Natural killer cell (primary cell): Measurements from ENCODE around the gene DOCK1. TPM values are rescaled to one million over a fixed set of nuclear protein-coding genes. Genes with fewer than 3 reads are reported as not detected.
A peak's percentile ranks its signal among the peaks of the same experiment; 100 is the strongest.

Source experiments
- ATAC-seq, 3 donors: fragments of 150-1000 bp in 2 of 3; fragments of 200-7000 bp in 1 of 3; cut with Tn5 transposase; 1 replicate in 1 of 3; 2 replicates in 2 of 3; pipeline ENCODE4 v1.10.0; 2021; ENCODE audit warnings: mild to moderate bottlenecking in 2 of 3, moderate library complexity in 2 of 3
- DNase-seq, 2 donors: peaks; one replicate each; pipeline versions ENCODE4 v3.0.0 to v3.0.0-alpha.2; 2013 to 2021; ENCODE audit warnings: mixed read lengths in 1 of 2
- H3K27ac ChIP-seq: one replicate; pipeline ENCODE4 v1.5.1; 2013; ENCODE audit warnings: mild to moderate bottlenecking, low read length
- H3K27me3 ChIP-seq: one replicate; pipeline ENCODE4 v1.6.1; 2013; ENCODE audit warnings: low read length; ENCODE audit not compliant: control insufficient read depth, insufficient read depth
- H3K36me3 ChIP-seq: one replicate; pipeline ENCODE4 v1.6.1; 2013; ENCODE audit warnings: low read length; ENCODE audit not compliant: control insufficient read depth, insufficient read depth
- H3K4me1 ChIP-seq: one replicate; pipeline ENCODE4 v1.6.1; 2013; ENCODE audit warnings: low read length; ENCODE audit not compliant: control insufficient read depth, insufficient read depth
- H3K4me3 ChIP-seq: one replicate; pipeline ENCODE4 v1.5.1; 2013; ENCODE audit warnings: low read length
- H3K9me3 ChIP-seq: one replicate; pipeline ENCODE4 v1.6.1; 2013; ENCODE audit warnings: low read length; ENCODE audit not compliant: control insufficient read depth, insufficient read depth
- H3K27ac Mint-ChIP-seq, 2 donors: one replicate each; pipeline ENCODE4 v1.8.0; 2022; ENCODE audit warnings: mild to moderate bottlenecking in 2 of 2, mixed read lengths in 2 of 2, moderate library complexity in 1 of 2
- H3K27me3 Mint-ChIP-seq, 2 donors: one replicate each; pipeline ENCODE4 v1.8.0; 2022; ENCODE audit warnings: low read depth in 2 of 2, mixed read lengths in 2 of 2
- H3K36me3 Mint-ChIP-seq: one replicate; pipeline ENCODE4 v1.8.0; 2022; ENCODE audit warnings: mixed read lengths
- H3K4me1 Mint-ChIP-seq, 2 donors: one replicate each; pipeline ENCODE4 v1.8.0; 2022; ENCODE audit warnings: mixed read lengths in 2 of 2
- H3K4me3 Mint-ChIP-seq: one replicate; pipeline ENCODE4 v1.8.0; 2022; ENCODE audit warnings: mild to moderate bottlenecking, moderate library complexity, mixed read lengths
- H3K9me3 Mint-ChIP-seq, 2 donors: one replicate each; pipeline ENCODE4 v1.8.0; 2022; ENCODE audit warnings: mixed read lengths in 2 of 2
- WGBS: methylation state at CpG from one replicate; pipeline ENCODE4 v1.1.7; 2013; ENCODE audit warnings: missing lambda C conversion rate; ENCODE audit not compliant: insufficient coverage; 5-methylcytosine and 5-hydroxymethylcytosine counted together
- intact Hi-C: fragments of 100-400 bp; cut with micrococcal nuclease; formaldehyde crosslinking; loops from one replicate; pipeline ENCODE4 v1.14.2; 2022
- total RNA-seq, 4 donors: library from RNA; stranded (reverse); fragments of 120-200 nt in 1 of 4; gene quantifications; one replicate each; pipeline versions ENCODE4 v1.2.3 to v1.2.4, GENCODE V29; 2013 to 2022
- TF ChIP-seq, protein P1 (sequence below): fragments of 200-600 bp; IDR thresholded peaks from one replicate; pipeline ENCODE4 v1.8.0; 2022; ENCODE audit warnings: antibody characterized with exemption

Gene DOCK1
- total RNA-seq, 3 donors from 2014 or later (not counting 1 experiment from before 2014, with no cell fraction given), result 0.07 to 0.12 (median 0.08) TPM

DNA sequence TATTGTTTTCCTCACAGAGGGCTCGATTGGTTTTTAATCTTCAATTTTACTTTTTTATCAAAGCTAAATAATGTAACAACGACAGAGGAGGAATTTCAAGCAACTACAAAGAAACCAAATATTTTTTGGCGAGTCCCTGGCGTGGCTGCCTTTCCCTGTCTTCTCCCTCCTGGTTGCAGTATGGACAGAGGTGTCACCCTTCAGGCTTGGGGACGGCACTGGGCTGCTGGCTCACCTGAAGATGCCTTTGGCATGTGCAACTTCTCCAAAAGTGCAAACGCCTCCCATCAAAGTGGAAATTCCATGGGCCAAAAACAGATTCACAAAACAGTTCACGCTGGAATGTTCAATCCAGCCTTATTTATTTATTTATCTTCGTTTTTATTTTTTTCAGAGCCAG is 51.9 kb downstream of the DOCK1 start:
- H3K4me1 Mint-ChIP-seq, result peaks cover 5% of the 10 kb centered on the region in 2 donors
- TF ChIP-seq, protein P1, sequence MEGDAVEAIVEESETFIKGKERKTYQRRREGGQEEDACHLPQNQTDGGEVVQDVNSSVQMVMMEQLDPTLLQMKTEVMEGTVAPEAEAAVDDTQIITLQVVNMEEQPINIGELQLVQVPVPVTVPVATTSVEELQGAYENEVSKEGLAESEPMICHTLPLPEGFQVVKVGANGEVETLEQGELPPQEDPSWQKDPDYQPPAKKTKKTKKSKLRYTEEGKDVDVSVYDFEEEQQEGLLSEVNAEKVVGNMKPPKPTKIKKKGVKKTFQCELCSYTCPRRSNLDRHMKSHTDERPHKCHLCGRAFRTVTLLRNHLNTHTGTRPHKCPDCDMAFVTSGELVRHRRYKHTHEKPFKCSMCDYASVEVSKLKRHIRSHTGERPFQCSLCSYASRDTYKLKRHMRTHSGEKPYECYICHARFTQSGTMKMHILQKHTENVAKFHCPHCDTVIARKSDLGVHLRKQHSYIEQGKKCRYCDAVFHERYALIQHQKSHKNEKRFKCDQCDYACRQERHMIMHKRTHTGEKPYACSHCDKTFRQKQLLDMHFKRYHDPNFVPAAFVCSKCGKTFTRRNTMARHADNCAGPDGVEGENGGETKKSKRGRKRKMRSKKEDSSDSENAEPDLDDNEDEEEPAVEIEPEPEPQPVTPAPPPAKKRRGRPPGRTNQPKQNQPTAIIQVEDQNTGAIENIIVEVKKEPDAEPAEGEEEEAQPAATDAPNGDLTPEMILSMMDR, result no peak
- Histone ChIP-seq H3K27me3 (no peaks in the 10 kb centered on the region), H3K36me3 (no peaks in the 10 kb centered on the region), H3K4me1 (peaks cover 3% of the 10 kb centered on the region), H3K9me3 (no peaks in the 10 kb centered on the region), H3K4me3 (no peak overlapping the region), H3K27ac (no peak overlapping the region)
- DNase-seq (no peak), ATAC-seq (no peak)
- no peak overlapping the region for H3K4me3 Mint-ChIP-seq
- H3K27ac Mint-ChIP-seq, result no peak overlapping the region
- peaks cover 0 to 11% of the 10 kb centered on the region in 2 donors for H3K27me3 Mint-ChIP-seq
- no peaks in the 10 kb centered on the region for H3K36me3 Mint-ChIP-seq
- WGBS, result 77% methylated on average over 8 of the region's 8 CpGs
- intact Hi-C loops, result no loop called here
- no peaks in the 10 kb centered on the region for H3K9me3 Mint-ChIP-seq

DNA sequence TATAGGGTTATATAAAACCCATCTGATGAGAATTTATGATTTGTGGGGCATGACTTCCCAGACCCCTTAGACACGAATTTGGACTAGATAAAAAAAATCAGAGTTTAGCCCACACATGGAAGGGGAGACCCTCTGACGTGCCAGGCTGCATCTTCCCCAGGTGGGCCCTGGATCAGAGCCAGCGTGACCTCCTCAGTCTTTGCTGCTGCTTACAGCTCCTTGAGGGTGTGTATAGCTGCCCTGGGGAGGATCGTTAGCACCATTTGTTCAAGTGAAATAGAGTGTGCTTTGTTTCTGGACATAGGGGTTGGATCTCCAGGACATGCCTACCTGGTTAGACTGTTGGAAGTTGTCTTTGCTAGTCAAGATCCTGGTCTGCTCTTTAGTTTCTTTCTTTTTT is 54.2 kb downstream of the DOCK1 start:
- Mint-ChIP-seq H3K36me3 (no peaks in the 10 kb centered on the region), H3K4me3 (peak overlapping the region; percentile 42), H3K27me3 (peaks cover 0 to 11% of the 10 kb centered on the region in 2 donors), H3K27ac (no peak overlapping the region), H3K9me3 (no peaks in the 10 kb centered on the region), H3K4me1 (peaks cover 5% of the 10 kb centered on the region in 2 donors)
- 77% methylated on average over 4 of the region's 4 CpGs for WGBS
- H3K27me3 ChIP-seq, result no peaks in the 10 kb centered on the region
- H3K9me3 ChIP-seq, result no peaks in the 10 kb centered on the region
- intact Hi-C loops, result no loop called here
- no peaks in the 10 kb centered on the region for H3K36me3 ChIP-seq
- H3K4me3 ChIP-seq, result no peak overlapping the region
- no peak for ATAC-seq
- H3K4me1 ChIP-seq, result peaks cover 3% of the 10 kb centered on the region
- TF ChIP-seq, protein P1, result no peak
- no peak for DNase-seq
- H3K27ac ChIP-seq, result no peak overlapping the region

DNA sequence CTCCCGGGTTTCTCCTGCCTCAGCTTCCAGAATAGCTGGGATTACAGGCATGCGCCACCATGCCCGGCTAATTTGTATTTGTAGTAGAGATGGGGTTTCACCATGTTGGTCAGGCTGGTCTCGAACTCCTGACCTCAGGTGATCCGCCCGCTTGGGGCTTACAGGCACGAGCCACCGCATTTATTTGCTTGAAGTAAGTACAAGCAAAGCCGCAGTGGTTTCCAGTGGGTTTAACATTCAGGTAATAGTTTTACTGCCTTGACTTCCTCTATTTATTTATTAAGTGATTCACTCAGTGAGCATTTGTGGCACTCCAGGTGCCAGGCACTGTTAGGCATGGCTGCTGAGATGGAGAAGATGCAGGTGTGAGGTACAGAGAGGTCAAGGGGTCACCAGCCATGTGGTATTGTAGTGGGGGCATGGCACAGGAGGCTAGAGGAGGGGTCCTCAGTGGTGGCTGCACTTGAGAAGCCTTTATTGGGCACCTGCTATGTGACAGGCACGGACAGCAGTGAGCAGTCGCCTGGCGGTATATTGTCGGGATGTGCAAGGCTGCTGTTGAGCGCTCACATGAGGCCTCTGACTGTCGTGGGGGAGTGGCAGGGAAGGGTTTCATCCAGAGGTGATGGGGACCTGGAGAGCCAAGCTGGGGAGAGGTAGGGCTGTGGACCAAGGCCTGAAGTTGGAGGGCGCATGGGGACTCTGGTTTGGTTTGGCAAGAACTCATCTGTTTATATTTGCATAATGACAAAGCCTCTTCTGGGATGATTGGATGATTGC is 54.9 kb downstream of the DOCK1 start:
- H3K4me1 ChIP-seq, result peaks cover 3% of the 10 kb centered on the region
- no peak overlapping the region for H3K27ac ChIP-seq
- H3K36me3 ChIP-seq, result no peaks in the 10 kb centered on the region
- DNase-seq (no peak), ATAC-seq (no peak)
- no peaks in the 10 kb centered on the region for H3K9me3 ChIP-seq
- 91% methylated on average over 16 of the region's 16 CpGs for WGBS
- no peaks in the 10 kb centered on the region for H3K36me3 Mint-ChIP-seq
- TF ChIP-seq, protein P1, result no peak
- no peak overlapping the region for H3K4me3 ChIP-seq
- no peak overlapping the region for H3K27ac Mint-ChIP-seq
- no peaks in the 10 kb centered on the region for H3K27me3 ChIP-seq
- H3K4me3 Mint-ChIP-seq, result peak overlapping the region; percentile 42
- intact Hi-C loops, result no loop called here
- no peaks in the 10 kb centered on the region for H3K9me3 Mint-ChIP-seq
- H3K4me1 Mint-ChIP-seq, result peaks cover 5% of the 10 kb centered on the region in 2 donors
- H3K27me3 Mint-ChIP-seq, result peaks cover 2 to 11% of the 10 kb centered on the region in 2 donors
